Anterior cingulate cortex (tissue), 58 donors: ENCODE results near the gene TRIM42.

Experiments used
- DNase-seq, 58 donors: peaks; one replicate each; lab custom pipeline; 2025; lab: John Stamatoyannopoulos, UW

The TRIM42 gene

DNA sequence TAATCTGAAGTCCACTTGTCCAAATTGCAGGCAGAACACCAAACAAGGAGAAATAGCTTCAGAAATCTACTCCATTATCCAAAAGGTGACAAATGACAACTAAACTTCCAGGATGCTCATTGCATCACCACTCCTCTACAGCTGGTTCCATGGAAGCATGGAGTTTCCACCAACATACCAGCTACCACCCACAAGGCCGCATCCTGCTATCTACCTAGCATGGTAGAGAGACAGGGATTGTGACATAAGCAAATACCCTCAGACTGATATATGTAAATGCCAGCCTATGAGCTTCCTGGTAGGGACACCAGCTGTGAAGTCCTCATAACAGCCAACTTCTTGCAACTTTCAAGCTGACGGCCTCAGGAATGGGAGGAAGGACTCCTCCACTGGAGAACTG is at the start of gene TRIM42:
Gene TRIM42 (plus strand): TSS at position 301 of the 400 bp plus-strand sequence. CDS start 166 bp downstream, outside the sequence.
- DNase-seq = no peak

DNA sequence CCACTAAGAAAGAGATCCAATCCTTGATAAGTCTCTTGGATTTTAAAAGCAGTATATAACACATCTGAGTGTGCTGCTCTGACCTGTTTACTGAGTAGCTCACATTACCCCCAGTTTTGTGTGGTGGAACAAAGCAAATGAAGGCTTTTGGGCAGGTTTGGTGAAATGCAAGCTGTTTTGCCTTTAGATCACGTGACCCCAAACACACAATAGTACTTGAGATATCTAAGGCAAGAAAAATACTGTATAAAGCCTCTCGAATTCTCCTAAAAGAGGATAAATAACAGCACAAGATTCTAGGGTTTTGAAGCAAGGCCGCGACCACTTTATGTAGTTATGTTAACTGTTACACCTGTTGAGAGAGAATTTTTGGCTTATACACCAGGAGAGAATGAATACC is 49.3 kb upstream of the TRIM42 start:
- DNase-seq = no peak

DNA sequence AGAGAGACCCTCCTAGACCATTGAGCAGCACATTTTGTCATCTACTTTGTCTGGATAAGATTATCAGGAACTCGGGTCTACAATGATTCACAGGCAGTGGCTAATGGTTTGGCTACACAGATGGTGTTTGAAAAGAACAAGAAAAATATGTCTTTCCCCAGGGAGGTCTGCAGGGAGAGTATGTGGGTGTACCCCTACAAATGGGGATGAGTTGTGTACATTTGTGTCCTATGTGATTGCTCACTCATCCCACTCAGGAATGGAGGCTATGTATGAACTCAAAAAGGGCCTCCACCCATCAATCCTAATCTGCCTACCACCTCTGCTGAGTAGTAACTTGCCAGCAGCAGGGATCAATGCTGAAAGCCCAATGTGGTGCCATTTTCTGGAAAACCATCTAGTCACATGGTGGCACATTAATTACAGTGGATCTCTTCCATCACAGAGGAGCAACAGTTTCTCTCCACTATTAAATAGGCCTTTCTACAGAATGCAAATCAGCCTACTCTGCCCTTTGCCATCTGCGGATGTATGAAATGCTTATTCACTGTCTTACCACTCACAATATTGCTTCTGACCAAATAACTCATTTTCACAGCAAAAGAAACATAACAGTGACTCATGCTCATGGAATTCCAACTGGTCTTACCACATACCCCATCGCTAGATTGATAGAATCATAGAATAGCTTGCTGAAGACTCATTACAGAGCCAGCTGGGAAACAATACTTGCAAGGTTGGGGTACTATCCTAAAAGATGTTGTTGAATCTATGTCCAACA is 48.3 kb upstream of the TRIM42 start:
- DNase-seq = peak in 1 of 58 donors; percentile 7

DNA sequence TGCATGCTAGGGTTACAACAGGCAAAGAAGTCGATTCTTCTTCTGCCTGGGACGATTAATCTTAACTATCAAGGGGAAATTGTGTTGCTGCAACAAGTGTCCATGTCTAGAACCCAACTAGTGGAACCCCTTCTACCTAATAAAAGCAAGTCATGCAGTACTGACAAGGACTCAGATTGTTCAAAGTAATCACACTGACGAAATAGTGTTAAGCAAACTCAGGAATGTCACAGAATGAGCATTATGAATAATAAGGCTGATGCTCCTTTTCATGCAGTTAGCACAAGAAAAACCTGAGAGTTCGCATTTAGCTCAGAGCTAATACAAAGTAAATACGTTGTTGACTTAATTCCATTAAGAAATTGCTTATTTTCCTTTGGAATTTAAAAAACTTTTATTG is 47.5 kb upstream of the TRIM42 start:
- DNase-seq = no peak

DNA sequence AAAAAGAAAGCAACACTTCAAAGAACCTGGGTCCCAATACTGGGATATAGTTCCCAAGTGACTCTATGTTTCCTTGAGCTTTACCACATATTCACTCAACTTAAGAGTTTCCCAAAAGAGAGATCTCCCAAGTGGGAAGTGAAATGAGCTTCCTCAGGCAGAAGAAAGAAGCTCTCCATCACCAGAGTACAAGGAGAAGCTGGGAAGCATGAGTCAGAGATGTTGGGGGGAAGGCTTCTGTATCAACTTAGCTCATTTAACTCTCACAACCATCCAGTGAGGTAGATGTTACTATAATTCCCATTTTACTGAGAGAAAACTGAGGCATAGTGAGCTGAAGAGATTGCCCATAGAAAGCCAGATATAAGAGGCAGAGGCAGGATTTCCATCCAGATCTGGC is 47.0 kb upstream of the TRIM42 start:
- DNase-seq = no peak

DNA sequence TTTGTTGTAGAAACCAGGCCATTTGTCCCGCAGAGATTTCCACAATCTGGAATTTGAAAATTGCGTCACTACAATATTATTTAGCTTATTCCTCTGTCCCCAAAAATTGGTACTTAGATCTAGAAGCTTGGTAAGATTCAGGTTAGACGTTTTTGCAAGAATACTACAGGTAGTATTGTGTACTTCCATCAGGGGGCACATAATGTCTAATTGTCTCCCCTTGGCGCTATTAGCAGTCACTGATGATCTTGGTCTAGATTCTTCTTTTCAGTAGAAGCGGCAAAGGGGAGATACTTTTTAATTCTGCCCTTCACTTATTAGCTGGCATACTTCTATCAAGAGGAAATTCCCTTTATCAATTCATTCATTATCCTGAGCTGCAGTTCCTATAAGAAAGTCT is 42.6 kb upstream of the TRIM42 start:
- no peak for DNase-seq

DNA sequence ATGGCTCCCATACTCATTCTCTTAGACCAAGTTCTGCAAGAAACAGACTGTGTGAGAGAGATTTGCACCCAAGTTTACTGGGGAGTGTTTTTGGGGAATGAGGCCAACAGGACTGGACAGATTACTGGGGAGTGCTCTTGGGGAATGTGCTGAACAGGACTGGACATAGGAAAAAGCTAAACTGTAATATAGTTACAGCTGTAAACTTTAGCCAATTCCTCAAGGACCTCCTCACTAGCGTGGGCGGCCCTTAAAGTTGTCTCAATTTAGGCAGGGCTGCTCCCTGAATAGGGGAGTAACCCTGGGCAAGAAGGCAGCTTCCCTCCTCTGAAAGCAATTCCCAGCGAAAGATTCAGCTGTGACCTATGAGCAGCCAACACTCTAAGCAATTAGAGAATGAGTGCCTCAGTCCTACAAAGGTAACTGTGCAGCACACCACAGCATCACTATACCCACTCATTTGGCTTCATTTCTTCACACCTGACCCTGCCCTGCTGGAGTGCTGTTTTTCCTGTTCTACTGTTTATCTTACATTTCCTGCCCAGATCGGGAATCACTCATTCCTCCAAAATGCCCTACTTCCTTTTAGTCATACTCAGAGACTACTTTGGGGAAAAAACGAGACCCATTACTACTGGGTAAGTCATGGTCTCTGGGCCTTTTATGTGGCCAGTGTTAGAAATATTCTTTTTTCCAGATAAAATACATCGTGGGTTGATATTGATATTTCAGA is 41.3 kb upstream of the TRIM42 start:
- DNase-seq = no peak

DNA sequence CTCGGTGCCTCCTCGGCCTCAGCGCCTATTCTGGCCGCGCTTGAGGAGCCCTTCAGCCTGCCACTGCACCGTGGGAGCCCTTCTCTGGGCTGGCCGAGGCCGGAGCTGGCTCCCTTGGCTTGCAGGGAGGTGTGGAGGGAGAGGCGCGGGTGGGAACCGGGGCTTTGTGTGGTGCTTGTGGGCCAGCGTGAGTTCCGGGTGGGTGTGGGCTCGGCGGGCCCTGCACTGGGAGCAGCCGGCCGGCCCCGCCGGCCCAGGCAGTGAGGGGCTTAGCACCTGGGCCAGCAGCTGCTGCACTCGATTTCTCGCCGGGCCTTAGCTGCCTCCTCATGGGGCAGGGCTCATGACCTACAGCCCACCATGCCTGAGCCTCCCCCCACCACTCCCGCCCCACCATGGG is 26.6 kb upstream of the TRIM42 start:
- no peak for DNase-seq

DNA sequence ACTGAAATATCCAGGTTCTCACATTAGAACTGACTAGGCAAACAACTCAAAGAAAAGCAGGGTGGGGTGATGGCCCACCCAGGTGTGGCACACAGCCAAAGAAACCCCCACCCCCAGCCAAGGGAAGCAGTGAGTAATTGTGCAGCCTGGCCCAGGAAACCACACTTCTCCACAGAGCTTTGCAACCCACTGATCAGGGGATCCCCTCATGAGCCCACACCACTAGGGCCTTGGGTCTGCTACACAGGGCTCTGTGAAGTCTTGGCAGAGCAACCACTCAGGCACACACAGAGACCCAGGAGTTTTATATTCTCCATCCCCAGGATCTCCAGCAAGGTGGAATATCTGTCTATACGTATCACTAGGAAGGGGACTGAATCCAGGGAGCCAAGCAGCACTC is 22.2 kb upstream of the TRIM42 start:
- DNase-seq = no peak

DNA sequence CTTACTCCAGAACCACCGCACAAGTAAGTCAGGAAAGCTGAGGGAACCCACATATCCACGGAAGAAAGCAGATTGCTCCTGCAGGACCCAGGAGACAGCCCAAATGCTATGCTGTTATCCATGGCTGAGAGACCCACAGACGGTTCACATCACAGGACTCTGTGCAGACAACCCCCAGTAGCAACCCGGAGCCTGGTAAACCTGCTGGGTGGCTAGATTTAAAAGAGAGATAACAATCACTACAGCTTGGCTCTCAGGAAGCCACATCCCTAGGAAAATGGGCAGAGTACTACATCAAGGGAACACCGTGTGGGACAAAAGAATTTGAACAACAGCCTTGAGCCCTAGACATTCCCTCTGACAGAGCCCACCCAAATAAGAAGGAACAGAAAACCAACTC is 13.8 kb upstream of the TRIM42 start:
- no peak for DNase-seq

DNA sequence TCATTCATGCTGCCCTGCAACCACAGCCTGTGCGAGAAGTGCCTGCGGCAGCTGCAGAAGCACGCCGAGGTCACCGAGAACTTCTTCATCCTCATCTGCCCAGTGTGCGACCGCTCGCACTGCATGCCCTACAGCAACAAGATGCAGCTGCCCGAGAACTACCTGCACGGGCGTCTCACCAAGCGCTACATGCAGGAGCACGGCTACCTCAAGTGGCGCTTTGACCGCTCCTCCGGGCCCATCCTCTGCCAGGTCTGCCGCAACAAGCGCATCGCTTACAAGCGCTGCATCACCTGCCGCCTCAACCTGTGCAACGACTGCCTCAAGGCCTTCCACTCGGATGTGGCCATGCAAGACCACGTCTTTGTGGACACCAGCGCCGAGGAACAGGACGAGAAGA is 4.7 kb downstream of the TRIM42 start:
- no peak for DNase-seq

DNA sequence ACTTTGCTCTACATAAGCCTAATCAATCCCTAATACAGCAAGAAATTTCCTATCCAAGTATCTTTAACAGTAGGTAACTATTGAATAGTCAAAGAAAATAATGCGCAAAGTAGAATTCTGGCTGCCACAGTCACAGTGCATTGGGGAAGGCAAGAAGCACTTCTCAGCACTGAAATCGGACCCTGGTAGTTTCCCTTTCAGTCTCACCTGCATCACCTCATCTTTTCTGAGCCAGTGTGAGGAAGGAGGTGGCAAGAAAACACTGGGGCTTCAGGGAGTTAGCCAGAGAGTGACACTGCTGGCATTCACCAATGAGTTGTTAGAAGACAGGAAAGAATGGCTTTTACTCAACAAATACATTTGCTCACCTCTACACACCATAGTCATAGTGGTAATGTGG is 8.3 kb downstream of the TRIM42 start:
- no peak for DNase-seq

DNA sequence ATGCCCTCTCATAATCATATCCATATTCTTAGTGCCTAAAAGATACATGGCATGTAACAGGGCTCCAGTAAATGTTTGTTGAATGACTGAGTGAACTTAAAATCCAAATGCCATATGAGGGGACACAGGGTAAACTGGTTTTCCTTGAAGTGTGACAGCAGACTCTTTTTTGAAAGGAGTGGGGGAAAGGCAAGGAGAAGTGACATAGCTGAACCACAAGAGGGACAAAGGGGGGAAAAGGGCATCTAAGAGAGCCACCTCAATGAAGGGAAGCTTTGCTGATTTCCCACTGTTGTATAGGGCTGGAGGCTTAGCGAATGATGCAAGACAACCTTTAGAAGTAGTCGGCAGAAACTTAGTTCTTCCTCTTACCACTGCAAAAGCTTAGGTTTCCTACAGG is 9.1 kb downstream of the TRIM42 start:
- DNase-seq = no peak

DNA sequence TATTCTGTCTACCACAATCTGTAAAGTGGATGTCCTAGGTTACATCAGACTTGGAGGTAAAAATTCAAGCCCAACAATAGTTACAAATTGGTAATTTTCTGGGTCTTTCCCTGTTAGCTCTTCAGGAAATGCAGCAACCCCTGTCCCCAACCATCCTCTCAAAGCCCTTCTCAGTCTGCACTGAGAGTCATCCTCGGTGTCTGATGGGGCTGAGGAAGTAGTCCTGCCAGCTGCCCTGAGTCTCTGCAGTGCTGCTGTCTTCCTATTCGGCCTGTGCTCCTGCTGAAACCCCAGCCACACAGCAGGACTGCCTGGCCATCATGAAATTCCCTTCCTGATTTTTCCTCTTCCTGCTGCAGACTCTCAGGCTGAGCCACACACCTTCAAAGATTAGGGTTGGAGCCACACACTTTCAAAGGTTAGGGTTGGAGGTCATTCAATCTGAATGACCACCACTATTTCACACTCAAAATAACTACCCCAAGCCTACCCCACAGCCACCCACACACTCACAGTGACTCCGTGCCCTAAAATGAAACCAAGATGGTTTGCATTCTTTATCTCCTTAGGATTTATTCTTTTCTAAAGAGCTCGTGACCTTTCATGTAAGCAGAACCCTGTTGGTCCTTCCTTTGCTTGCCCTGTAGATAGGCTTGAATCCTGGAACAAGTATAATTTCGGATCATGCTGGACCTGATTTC is 17.6 kb downstream of the TRIM42 start:
- DNase-seq = no peak

DNA sequence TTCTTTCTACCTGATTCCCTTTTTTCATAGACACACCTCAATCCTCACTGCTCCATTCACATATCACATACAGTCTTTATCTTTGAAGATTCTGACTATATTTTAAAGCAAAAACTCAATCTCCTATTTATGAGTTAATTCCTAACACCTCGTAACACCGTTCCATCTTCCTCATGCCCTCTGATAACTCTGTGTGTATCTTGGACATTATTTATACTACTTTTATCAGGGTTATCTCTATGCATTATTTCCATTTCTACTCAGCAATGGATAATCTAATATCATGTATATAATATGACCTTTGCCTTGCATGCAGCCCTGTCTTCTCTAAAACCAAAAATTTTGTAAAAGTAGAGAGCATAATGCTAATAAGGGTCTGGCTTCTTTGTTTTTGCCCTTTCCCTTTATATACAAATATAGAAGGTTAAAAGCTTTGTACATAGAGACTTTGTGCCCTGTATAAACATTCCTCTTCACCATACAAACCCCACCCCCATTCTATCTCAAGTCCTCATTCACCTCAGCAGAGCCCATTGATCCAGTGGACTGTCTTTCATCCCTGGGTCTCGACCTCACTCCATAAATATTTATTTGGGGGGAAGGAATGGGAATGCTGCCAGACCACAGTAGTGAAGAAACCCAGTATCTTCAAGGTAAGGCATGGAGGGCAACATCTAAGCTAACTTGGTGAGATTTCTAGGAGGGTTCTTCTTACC is 21.8 kb downstream of the TRIM42 start:
- DNase-seq = no peak

DNA sequence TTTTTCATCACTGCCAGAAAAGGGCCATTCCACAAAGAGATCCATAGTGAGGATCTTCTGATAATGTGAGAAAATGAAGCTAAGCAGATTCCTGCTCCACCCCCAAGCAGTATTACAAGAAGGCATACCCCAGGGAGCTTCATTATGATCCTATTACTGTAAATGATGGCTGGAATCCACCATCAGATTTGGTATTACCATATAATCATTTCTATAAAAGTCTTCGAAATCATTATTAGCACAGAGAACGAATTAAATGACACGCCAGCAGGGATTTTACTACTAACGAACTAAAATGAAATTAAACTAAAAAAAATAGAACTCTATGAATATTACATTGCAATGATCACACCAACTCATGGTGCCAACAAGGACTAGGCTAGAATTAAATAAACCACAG is 24.4 kb downstream of the TRIM42 start:
- DNase-seq = no peak

DNA sequence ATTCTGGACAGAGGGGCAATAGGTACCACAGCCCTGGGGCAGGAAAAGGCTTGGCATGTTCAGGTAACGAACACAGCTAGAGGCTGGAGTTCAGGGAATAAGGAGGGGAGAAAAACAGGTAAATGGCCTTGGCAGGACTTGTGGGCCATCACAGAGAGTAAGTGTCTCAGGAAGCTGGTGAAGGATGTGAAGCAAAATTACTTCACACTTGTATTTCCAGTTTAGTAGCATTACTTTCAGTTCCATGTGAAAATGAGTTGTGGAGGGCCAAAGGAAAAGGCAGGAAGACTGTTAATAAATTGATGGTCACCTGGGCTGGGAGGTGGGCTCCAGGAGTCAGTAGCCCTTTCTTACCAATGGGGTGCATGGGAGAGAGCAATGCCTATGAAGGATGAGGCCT is 25.6 kb downstream of the TRIM42 start:
- DNase-seq = no peak

DNA sequence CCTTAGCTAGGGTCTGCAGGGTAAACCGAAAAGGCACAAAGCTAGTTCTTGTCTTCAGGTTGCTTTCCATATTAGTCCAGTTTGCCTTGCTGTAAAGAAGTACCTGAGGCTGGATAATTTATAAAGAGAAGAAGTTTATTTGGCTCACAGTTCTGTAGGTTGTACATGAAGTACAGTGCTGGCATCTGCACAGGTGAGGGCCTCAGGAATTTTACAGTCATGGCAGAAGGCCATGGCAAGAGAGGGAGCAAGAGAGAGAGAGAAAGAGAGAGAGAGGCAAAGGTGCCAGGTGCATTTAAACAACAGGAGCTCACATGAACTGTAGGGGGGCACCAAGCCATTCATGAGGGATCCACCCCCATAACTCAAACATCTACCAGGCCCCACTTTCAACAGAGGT is 26.9 kb downstream of the TRIM42 start:
- no peak for DNase-seq

DNA sequence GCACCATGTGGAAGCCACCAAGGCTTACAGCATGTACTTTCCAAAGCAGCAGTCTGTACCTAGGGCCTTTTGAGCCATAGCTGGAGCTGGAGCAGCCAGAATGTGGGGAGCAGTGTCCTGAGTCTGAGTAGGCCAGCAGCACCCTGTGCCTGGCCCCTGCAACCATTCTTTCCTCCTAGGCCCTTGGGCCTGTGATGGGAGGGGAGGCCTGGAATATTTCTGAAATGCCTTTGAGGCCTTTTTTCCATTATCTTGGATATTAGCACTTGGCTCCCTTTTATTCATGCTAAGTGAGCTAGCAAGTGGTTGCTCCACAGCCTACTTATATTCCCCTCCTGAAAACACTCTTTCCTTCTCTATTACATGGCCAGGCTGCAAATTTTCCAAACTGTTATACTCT is 28.1 kb downstream of the TRIM42 start:
- DNase-seq = no peak

DNA sequence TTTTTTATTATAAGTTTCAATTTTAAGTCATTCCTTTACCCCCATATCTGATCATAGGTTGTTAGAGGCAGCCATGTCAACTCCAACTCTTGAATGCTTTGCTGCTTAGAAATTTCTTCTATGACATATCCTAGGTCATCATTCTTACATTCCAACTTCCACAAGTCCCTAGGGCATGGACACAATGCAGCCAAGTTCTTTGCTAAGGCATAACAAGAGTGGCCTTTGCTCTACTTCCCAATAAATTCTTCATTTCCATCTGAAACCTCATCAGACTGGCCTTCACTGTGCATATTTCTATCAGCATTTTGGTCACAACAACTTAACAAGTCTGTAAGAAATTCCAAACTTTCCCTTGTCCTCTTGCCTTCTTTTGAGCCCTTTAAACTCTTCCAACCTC is 28.5 kb downstream of the TRIM42 start:
- no peak for DNase-seq

DNA sequence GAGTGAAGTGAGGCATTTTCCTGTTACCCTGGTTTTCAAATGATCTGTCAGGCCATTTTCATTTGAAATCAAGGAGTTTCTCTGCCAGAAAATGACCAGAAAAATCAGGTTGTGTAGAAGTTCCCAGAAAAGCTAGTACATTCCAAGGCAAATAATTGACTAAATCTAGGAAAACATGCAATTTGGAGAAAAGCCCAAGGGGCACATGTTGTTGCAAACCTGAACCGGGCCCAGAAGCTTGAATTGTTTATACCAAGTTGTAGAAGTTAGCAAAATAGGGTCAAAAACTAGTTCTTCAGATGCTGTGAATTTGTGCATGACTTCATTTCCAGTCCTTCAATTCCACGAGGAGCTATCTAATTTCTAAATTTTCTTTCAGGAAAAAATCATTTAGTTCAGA is 31.0 kb downstream of the TRIM42 start:
- no peak for DNase-seq
